Subcutaneous adipose tissue (tissue), 4 donors: ENCODE measurements around the gene KSR2. TPM values are rescaled to one million over a fixed set of nuclear protein-coding genes. Genes with fewer than 3 reads are reported as not detected.

Experiments used
- CTCF ChIP-seq: fragments of 450-650 bp; IDR thresholded peaks from one replicate; pipeline ENCODE4 v1.5.1; 2016; ENCODE audit warnings: low read depth, mild to moderate bottlenecking, control low read depth, antibody characterized with exemption, moderate library complexity
- total RNA-seq, 4 donors: library from RNA; depleted of rRNA; stranded (reverse); fragments of >200 nt; gene quantifications; one replicate each; pipeline ENCODE4 v1.1.0, GENCODE V29; 2016

The KSR2 gene
- total RNA-seq, 4 donors from 2014 or later, result under 0.01 TPM; not detected in 1

GRCh38 chr12:117645473-117645872, 323.3 kb downstream of the KSR2 start:
- no peak for TF ChIP-seq CTCF

GRCh38 chr12:117643971-117644370, 324.8 kb downstream of the KSR2 start:
- TF ChIP-seq CTCF, result no peak

- TF ChIP-seq CTCF, result no peak
Observed at GRCh38 chr12:117641885-117642284, 326.9 kb downstream of the KSR2 start.

- no peak for TF ChIP-seq CTCF
Observed at GRCh38 chr12:117640511-117640910, 328.3 kb downstream of the KSR2 start.

GRCh38 chr12:117629454-117629853, 339.3 kb downstream of the KSR2 start:
- no peak for TF ChIP-seq CTCF

- no peak for TF ChIP-seq CTCF
Observed at GRCh38 chr12:117622741-117623140, 346.0 kb downstream of the KSR2 start.

GRCh38 chr12:117622087-117622486, 346.7 kb downstream of the KSR2 start:
- TF ChIP-seq CTCF, result no peak
